Stimulated activated CD4-positive, alpha-beta T cell treated with anti-CD3 and anti-CD28 coated beads, Interleukin-4, amount 100 ng/mL, for 24 hours (primary cell): Measurements from ENCODE around the gene NEDD4L.

Source experiments
- DNase-seq: peaks from one replicate; pipeline ENCODE4 v3.0.0-alpha.2; 2020

Gene NEDD4L

GRCh38 chr18:58096658-58097057 lies 52.6 kb downstream of the NEDD4L start:
- no peak for DNase-seq

- DNase-seq, result no peak
Observed at GRCh38 chr18:58097121-58097906, 53.3 kb downstream of the NEDD4L start.

DNA sequence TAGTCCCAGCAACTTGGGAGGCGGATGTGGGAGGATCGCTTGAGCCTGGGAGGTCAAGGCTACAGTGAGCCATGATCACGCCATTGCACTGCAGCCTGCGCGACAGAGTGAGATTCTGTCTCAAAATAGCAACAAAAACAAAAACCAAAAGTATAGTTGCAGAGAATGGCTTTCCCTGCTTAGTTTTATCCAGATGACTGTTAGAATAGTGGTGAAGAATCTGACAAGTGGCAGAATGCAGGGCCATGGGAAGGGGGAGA lies 53.8 kb downstream of the NEDD4L start:
- no peak for DNase-seq

DNA sequence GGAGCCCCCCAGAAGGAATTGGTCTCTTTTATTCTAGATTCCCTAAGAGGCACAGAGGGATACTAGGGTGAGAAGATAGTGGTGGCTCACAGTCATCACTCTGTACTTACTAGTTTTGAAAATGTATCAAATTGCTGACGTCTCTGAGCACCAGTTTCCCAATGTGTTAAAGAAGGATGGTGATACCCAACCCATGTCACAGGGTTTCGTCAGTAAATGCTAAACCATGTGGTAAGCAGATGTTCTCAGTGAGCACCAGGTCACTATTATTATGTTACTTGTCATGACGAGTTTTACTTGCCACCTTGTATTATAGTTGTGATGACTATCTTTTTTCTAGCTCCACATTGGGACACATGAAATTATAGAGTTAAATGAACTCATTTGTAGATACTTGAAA lies 54.7 kb downstream of the NEDD4L start:
- no peak for DNase-seq

DNA sequence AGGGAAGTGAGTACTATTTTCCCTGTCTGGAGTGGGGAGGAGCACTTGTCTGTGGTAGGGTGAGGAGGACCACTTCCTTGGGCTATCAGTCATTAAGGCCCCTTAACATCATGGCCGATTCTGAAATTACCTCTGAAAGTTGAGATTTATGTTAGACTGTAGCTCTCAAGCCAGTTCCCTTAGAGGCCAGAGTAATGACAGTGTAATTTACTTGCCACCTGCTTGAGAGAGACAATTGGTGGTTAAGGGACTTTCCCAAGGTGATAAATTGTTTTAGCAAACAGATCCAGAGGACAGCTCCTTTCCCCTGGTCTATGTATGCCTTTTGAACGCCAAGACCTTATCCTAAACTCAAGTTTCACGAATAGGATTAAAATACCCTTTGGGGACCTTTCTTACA lies 56.1 kb downstream of the NEDD4L start:
- DNase-seq, result no peak

DNA sequence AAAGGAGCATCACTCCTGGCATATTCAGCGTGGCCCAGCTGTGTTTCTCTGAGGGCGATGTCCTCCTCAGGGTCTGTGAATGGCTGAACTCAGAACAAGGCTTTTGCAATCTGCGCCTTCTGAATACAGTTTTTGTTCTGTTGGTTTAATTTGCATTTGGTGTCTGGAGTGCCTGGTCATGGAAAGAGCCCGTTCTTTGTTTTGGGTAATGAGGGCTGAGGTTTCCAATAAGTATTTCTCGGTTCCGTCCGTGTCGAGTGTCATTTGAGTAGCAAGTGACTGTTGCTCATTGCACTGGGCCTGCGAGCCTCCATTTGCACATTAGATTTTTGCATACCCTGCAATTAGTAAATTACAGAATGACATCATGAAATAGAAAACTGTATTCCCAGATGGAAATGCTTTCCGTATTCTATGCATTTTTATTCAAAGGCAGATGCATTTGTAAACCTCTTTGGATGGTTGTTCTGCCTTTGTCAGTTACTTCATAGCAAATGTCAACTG lies 57.3 kb downstream of the NEDD4L start:
- DNase-seq, result no peak

DNA sequence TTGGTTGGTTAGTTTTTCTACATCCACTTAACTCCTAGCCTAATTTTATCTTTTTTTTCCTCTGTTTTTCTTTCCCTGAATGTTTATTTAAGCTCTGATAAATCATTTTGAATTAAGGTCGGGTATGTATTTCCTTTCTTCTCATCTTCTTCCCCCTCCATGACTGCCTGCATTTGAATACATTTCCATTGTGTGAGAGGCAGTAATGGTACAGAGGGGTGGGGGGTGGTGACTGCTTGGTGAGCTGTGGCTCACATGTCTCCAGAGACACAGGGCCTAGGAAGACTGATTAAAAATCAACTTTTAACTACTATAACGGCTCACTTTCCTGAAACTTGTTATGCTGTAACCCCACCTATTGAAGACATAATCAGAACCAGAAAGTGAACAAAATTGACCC lies 58.0 kb downstream of the NEDD4L start:
- no peak for DNase-seq

GRCh38 chr18:58102875-58103274 lies 58.8 kb downstream of the NEDD4L start:
- DNase-seq, result no peak

GRCh38 chr18:58103339-58103985 lies 59.4 kb downstream of the NEDD4L start:
- no peak for DNase-seq

GRCh38 chr18:58104096-58104495 lies 60.1 kb downstream of the NEDD4L start:
- DNase-seq, result no peak

DNA sequence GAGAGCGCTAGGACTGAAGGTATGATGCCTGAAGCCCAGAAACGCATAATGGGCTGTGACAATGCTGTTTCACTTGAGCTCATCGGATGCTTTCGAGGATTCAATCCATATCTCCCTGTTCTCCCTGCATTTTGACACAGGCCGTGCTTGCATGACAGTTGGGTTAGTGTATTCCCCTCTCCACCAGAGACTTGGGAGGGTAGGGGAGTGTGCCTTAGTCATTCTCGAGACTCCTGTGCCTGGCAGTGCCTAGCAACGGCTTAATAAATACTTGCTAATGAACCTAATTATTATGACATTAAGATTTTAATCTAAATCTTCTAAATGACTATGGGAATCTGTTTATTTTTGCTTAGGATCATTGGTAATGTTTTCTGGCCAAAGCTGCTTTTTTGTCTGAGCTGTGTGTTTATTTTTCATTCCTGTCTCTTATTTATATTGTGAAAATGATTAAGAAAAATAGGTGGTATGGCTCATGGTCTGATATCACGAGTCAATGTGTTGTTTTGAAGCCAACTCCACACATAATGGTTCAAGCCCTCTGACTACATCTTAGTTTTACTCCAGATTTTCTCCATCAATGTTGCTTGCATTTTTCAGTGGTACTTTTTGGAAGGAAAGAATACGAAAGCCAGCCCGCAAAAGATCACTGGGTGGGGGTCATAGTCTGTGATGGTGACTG lies 61.3 kb downstream of the NEDD4L start:
- DNase-seq, result no peak

- DNase-seq, result no peak
Observed at GRCh38 chr18:58105888-58106260, 61.8 kb downstream of the NEDD4L start.

- DNase-seq, result no peak
Observed at GRCh38 chr18:58106289-58107070, 62.5 kb downstream of the NEDD4L start.

DNA sequence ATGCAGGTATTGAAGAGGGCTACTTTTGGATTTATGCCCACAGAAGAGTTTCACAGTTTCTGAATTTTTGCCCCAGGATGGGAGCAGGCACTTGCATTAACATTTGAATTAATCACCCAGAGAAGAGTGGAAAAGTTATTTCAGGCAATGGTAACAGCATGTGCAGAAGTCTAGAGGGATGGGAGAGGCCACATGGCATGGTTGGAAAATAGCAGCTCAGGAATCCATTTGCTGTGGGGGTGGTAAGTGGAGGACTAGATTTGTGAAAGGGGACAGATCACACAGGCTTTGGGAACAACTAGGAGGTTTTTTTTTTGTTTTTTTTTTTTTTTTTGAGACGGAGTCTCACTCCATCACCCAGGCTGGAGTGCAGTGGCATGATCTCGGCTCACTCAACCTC lies 65.2 kb downstream of the NEDD4L start:
- DNase-seq, result no peak

GRCh38 chr18:58110398-58110797 lies 66.4 kb downstream of the NEDD4L start:
- no peak for DNase-seq

- no peak for DNase-seq
Observed at GRCh38 chr18:58112174-58112573, 68.1 kb downstream of the NEDD4L start.

- no peak for DNase-seq
Observed at GRCh38 chr18:58113337-58113736, 69.3 kb downstream of the NEDD4L start.

DNA sequence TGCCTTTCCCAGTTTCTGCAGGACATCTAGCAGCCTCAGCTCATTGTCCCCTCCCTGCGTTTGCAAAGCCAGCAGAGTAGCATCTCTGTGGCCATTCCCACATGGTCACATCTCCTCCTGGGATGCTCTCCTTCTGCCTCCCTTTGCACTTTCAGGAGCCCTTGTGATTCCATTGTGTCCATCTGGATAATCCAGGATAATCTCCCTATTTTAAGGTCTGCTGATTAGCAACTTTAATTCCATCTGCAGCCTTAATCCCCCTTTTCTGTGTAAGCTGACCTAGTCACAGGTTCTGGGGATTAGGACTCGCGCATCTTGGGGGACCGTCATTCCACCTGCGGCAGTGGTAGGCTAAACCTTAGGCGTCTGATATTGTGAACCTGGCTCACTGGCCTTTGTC lies 70.7 kb downstream of the NEDD4L start:
- DNase-seq, result no peak

- no peak for DNase-seq
Observed at GRCh38 chr18:58116818-58117217, 72.8 kb downstream of the NEDD4L start.

DNA sequence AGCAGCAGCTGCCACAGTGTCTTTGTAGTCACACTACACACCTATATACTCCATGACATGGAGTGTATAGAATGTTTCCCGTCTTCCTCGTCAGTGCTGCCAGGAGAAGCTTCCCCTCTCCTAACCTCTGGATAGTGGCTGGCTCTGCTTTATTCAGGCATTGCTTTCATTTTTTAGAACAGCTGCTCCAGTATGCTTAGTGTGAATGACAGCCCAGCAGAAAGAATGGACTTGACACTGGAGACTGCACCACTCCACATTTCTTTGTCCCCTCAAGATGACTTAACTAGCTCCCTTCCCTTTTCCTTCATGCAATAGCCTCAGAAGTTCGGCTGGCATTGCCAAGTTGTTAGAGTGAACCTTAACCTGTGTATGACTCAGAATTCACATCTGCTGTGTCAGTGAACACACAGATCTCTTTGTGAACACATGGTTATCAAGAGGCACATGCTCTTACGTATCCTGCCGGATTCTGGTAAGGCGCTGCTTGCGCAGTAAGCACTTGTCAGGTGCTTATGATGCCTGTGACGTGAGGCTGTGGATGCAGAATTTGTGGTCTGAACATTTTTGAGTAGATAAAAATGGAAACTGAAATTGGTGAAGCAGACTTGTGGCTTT lies 73.9 kb downstream of the NEDD4L start:
- DNase-seq, result no peak

DNA sequence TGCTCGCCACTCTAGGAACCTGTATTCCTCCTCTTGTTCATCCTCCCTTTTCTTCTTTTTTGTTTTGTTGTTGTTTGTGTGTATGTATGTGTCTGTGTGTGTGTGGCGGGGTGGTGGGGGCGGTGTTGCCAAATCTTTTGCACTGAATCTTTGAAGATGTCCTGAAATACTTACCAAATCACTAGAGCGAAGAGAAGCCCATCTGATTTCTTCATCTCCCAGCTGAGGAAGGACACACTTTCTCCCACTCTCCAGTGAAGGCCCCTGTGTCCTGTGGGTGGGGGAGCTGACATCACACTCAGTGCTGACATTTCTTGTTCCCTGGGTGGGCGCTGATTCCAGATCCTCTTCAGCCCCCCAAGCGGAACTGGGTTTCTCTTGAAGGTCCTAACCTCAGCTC lies 74.5 kb downstream of the NEDD4L start:
- DNase-seq, result no peak

DNA sequence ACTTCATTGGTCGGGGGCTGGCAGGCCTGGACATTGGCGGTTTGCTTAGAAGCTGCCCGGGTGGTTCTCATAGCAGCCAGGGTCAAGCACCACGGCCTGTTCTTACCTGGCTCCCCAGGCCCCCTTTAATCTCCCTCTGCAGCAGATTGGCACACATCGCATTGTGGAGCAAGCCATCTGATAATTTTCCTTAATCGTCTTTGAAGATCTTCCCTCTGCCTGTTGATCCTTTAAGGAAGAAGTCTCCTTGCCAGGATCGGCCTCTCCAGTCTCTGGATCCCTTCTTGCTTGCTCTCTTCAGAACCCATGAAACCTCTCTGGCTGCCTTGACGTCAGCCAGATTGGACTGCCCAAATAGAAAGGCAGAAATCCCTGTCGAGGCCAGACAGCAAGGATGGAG lies 75.8 kb downstream of the NEDD4L start:
- DNase-seq, result no peak

GRCh38 chr18:58124475-58124874 lies 80.4 kb downstream of the NEDD4L start:
- no peak for DNase-seq
